Measurements from ENCODE around the gene SMIM35.

Gene SMIM35

GRCh38 chr11:118086913-118087768 is at the start of gene SMIM35:
Gene SMIM35 (minus strand): TSS chr11:118086963. CDS start chr11:118086757, 206 bp downstream.
- no peak for DNase-seq

- DNase-seq, result no peak
Measured at GRCh38 chr11:118136341-118136740, 49.6 kb upstream of the SMIM35 start.

GRCh38 chr11:118135796-118136165 is 49.0 kb upstream of the SMIM35 start:
- DNase-seq, result no peak

GRCh38 chr11:118135051-118135795 is 48.5 kb upstream of the SMIM35 start:
- no peak for DNase-seq

GRCh38 chr11:118133816-118134215 is 47.1 kb upstream of the SMIM35 start:
- DNase-seq, result no peak

GRCh38 chr11:118132385-118133151 is 45.8 kb upstream of the SMIM35 start:
- DNase-seq, result no peak

GRCh38 chr11:118129471-118130172 is 42.9 kb upstream of the SMIM35 start:
- no peak for DNase-seq

- no peak for DNase-seq
Measured at GRCh38 chr11:118128721-118129470, 42.1 kb upstream of the SMIM35 start.

GRCh38 chr11:118128310-118128709 is 41.5 kb upstream of the SMIM35 start:
- no peak for DNase-seq

GRCh38 chr11:118126082-118126838 is 39.5 kb upstream of the SMIM35 start:
- no peak for DNase-seq

GRCh38 chr11:118124929-118125535 is 38.3 kb upstream of the SMIM35 start:
- DNase-seq, result no peak

GRCh38 chr11:118120793-118121192 is 34.0 kb upstream of the SMIM35 start:
- DNase-seq, result no peak

- no peak for DNase-seq
Measured at GRCh38 chr11:118117790-118118601, 31.2 kb upstream of the SMIM35 start.

- no peak for DNase-seq
Measured at GRCh38 chr11:118115048-118115447, 28.3 kb upstream of the SMIM35 start.

GRCh38 chr11:118114266-118114665 is 27.5 kb upstream of the SMIM35 start:
- peak; percentile 13 for DNase-seq

- no peak for DNase-seq
Measured at GRCh38 chr11:118112711-118113430, 26.1 kb upstream of the SMIM35 start.

- DNase-seq, result no peak
Measured at GRCh38 chr11:118111744-118112035, 24.9 kb upstream of the SMIM35 start.

GRCh38 chr11:118111019-118111743 is 24.4 kb upstream of the SMIM35 start:
- no peak for DNase-seq

GRCh38 chr11:118109231-118109630 is 22.5 kb upstream of the SMIM35 start:
- DNase-seq, result no peak
